Left renal pelvis (tissue), 4 donors: ENCODE results near the gene SH2B2. TPM values are rescaled to one million over a fixed set of nuclear protein-coding genes. Genes with fewer than 3 reads are reported as not detected.
"Not testable (repeated sequence)": the region's sequence is repeated elsewhere in the genome, so short reads cannot be mapped to it uniquely, and the experiment has no call there.

Experiments used
- DNase-seq, 4 donors: peaks; one replicate each; pipeline ENCODE4 v3.0.0-alpha.2; 2013; ENCODE audit warnings: low read depth in 4 of 4, low spot score in 3 of 4
- polyA plus RNA-seq, 4 donors: library from polyadenylated mRNA; unstranded; fragments of 120-200 nt; gene quantifications; one replicate each; pipeline ENCODE4 v1.2.1, GENCODE V29; 2013; ENCODE audit not compliant: insufficient read length in 4 of 4

SH2B2 gene
- polyA plus RNA-seq, 4 donors, result 1.7 to 5.4 (median 2.7) TPM

GRCh38 chr7:102327183-102327582 is 40.5 kb downstream of the SH2B2 start:
- not testable (repeated sequence) for DNase-seq

DNA sequence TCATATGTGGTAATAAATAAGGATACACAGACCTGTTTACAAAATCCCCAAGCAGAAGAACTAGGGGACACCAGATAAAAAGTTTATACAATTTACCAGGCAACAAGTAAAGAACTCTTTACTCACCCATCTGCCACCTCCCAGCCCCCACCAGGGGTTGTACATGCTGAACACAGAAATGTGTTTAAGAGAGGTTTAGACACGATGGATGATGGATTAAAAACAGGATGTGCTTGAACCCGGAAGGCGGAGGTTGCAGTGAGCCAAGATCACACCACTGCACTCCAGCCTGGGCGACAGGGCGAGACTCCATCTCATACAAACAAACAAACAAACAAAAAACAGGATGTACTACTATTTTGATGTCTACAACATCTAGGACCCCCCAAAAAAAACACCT is 42.2 kb downstream of the SH2B2 start:
- DNase-seq, result not testable (repeated sequence)

GRCh38 chr7:102329366-102329765 is 42.7 kb downstream of the SH2B2 start:
- DNase-seq, result not testable (repeated sequence)

DNA sequence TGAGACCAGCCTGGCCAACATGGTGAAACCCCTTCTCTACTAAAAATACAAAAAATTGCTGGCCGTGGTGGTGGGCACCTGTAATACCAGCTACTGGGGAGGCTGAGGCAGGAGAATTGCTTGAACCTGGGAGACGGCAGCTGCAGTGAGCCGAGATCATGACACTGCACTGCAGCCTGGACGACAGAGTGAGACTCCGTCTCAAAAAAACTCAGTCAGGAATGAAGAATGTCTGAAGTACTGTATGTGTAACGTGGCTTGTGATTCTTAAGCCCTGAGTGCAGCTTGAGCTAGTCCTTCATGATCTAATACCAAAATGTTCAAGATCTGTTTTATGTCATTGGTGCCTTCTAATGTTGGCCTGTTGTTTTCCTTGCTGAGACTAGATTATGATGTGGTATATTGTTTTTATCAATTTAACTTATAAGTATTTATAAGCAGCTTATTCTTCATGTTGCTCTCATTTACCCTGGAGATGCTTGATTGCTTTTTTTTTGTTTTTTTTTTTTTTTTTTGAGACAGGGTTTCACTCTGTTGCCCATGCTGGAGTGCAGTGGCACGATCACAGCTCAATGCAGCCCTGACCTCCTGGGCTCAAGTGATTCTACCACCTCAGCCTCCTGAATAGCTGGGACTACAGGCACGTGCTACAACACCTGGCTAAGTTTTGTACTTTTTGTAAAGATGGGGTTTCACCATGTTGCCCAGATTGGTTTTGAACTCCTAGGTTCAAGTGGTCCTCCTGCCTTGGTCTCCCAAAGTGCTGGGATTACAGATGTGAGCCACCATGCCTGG is 44.2 kb downstream of the SH2B2 start:
- DNase-seq, result not testable (repeated sequence)

- not testable (repeated sequence) for DNase-seq
Measured at GRCh38 chr7:102335574-102335973, 48.9 kb downstream of the SH2B2 start.

DNA sequence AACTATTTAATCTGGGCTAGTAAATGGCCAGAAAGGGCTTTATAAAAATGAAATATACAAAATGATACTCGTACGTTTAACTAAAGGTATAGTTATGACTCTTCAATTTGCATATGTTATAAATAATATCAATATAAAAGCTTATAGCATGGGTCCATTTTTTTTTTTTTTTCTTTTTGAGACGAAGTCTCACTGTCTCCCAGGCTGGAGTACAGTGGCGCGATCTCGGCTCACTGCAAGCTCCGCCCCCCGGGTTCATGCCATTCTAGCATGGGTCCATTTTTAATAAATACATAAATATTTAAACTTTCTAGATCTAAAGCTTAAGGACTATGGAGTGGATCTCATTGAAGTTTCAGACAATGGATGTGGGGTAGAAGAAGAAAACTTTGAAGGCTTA is 50.3 kb downstream of the SH2B2 start:
- DNase-seq, result not testable (repeated sequence)

DNA sequence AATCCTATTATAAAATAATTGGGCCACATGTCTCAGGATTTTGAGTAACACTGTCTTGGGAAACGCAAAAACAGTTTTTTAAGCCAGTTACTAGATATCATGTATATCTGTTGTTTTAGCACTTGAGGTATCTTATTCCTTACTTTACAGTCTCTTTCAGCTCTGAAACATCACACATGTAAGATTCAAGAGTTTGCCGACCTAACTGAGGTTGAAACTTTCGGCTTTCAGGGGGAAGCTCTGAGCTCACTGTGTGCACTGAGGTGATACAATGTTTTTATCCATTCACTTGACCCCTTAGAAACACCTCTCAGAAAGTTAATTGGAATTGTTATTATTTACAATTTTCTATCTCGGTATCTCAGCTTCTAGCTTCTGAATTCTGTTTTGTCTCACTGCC is 50.8 kb downstream of the SH2B2 start:
- not testable (repeated sequence) for DNase-seq

- not testable (repeated sequence) for DNase-seq
Measured at GRCh38 chr7:102340599-102341368, 54.1 kb downstream of the SH2B2 start.

DNA sequence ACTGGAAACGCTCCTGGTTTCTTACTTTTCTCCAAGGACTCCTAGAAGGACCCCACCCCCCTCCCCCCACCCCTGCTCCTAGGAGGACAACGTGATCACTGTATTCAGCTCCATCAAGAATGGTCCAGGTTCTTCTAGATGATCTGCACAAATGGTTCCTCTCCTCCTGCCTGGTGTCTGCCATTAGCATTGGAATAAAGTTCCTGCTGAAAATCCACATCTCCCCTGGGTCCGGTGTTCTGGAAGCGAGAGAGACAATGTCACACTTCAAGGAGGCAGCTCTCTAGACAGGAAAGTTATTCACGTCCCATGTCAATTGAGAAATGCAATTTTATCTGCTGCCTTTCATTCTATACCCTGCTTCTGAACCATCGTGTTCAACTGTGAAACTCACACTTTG is 60.3 kb downstream of the SH2B2 start:
- not testable (repeated sequence) for DNase-seq

GRCh38 chr7:102356344-102356743 is 69.7 kb downstream of the SH2B2 start, which contains the start of gene SPDYE6:
Gene SPDYE6 (minus strand): TSS chr7:102356444. CDS start chr7:102356023, 421 bp downstream.
- not testable (repeated sequence) for DNase-seq

GRCh38 chr7:102363549-102364393 is 77.1 kb downstream of the SH2B2 start:
- DNase-seq, result peak; percentile 83 to 94 (median 90)

GRCh38 chr7:102364394-102364886 is 77.8 kb downstream of the SH2B2 start:
- DNase-seq, result not testable (repeated sequence)

DNA sequence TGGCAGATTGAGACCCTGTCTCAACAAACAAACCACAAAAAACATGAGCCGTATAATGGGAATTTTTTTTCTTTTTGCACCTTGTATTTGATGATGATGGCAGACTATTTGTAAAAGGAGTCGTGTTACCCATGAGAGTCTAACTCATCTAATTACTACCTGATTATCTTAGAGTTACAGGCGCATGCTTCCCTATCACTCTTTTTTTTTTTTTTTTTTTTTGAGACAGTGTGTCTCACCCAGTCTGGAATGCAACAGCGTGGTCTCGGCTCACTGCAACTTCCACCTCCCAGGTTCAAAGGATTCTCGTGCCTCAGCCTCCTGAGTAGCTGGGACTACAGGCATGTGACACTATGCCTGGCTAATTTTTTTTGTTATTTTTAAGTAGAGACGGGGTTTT is 78.7 kb downstream of the SH2B2 start:
- DNase-seq, result not testable (repeated sequence)

GRCh38 chr7:102370038-102370437 is 83.4 kb downstream of the SH2B2 start:
- not testable (repeated sequence) for DNase-seq

Other genes with a start within 250 kb of the SH2B2 start
- gene SPDYE6, start 69.6 kb downstream of the SH2B2 start, polyA plus RNA-seq, result 1 to 10 TPM in 2 of 4 donors, under 1 TPM in 1, not detected in 1; 0.16 to 2.4 (median 2.0) TPM
- 10 to 100 TPM; 28.0 to 46.0 (median 33.4) TPM for gene PRKRIP1, start 109.5 kb downstream of the SH2B2 start, polyA plus RNA-seq
- 10 to 100 TPM; 15.4 to 22.8 (median 17.8) TPM for gene ORAI2, start 146.7 kb downstream of the SH2B2 start, polyA plus RNA-seq
- gene ALKBH4, start 178.0 kb downstream of the SH2B2 start, polyA plus RNA-seq, result 10 to 100 TPM in 2 of 4 donors, 1 to 10 TPM in 2; 9.0 to 19.4 (median 10.0) TPM
- gene LRWD1, start 178.1 kb downstream of the SH2B2 start, polyA plus RNA-seq, result 10 to 100 TPM; 15.3 to 24.2 (median 16.4) TPM
- gene POLR2J, start 192.1 kb downstream of the SH2B2 start, polyA plus RNA-seq, result 10 to 100 TPM; 22.3 to 38.4 (median 28.0) TPM
- gene RASA4B, start 230.9 kb downstream of the SH2B2 start, polyA plus RNA-seq, result 10 to 100 TPM in 2 of 4 donors, 1 to 10 TPM in 2; 7.3 to 18.3 (median 8.9) TPM